Glomerular visceral epithelial cell (primary cell): ENCODE results near the gene CDKAL1.
A peak's percentile ranks its signal among the peaks of the same experiment; 100 is the strongest.

ENCODE experiments used
- DNase-seq: peaks from one replicate; pipeline ENCODE4 v3.0.0-alpha.2; 2016; ENCODE audit errors: extremely low spot score

Gene CDKAL1

GRCh38 chr6:20955131-20955530, 420.9 kb downstream of the CDKAL1 start:
- no peak for DNase-seq

- no peak for DNase-seq
Observed at GRCh38 chr6:20955751-20956150, 421.5 kb downstream of the CDKAL1 start.

- DNase-seq, result no peak
Observed at GRCh38 chr6:20960067-20960466, 425.8 kb downstream of the CDKAL1 start.

- no peak for DNase-seq
Observed at GRCh38 chr6:20965276-20965675, 431.0 kb downstream of the CDKAL1 start.

GRCh38 chr6:20965915-20966314, 431.7 kb downstream of the CDKAL1 start:
- DNase-seq, result no peak

- no peak for DNase-seq
Observed at GRCh38 chr6:20969551-20969950, 435.3 kb downstream of the CDKAL1 start.

GRCh38 chr6:20976391-20976918, 442.2 kb downstream of the CDKAL1 start:
- DNase-seq, result no peak

GRCh38 chr6:20978151-20978614, 443.9 kb downstream of the CDKAL1 start:
- no peak for DNase-seq

- DNase-seq, result no peak
Observed at GRCh38 chr6:20979076-20979475, 444.8 kb downstream of the CDKAL1 start.

- no peak for DNase-seq
Observed at GRCh38 chr6:20983961-20984360, 449.7 kb downstream of the CDKAL1 start.

- no peak for DNase-seq
Observed at GRCh38 chr6:20985821-20986220, 451.6 kb downstream of the CDKAL1 start.

GRCh38 chr6:20991910-20992309, 457.7 kb downstream of the CDKAL1 start:
- DNase-seq, result no peak

GRCh38 chr6:20996099-20996498, 461.8 kb downstream of the CDKAL1 start:
- no peak for DNase-seq

- no peak for DNase-seq
Observed at GRCh38 chr6:20997143-20997769, 463.0 kb downstream of the CDKAL1 start.

- no peak for DNase-seq
Observed at GRCh38 chr6:20997770-20998147, 463.5 kb downstream of the CDKAL1 start.

- DNase-seq, result no peak
Observed at GRCh38 chr6:20998748-20999448, 464.6 kb downstream of the CDKAL1 start.

- DNase-seq, result no peak
Observed at GRCh38 chr6:21000331-21000801, 466.1 kb downstream of the CDKAL1 start.

- no peak for DNase-seq
Observed at GRCh38 chr6:21001736-21002135, 467.5 kb downstream of the CDKAL1 start.

- DNase-seq, result peak; percentile 14
Observed at GRCh38 chr6:21003780-21004541, 469.7 kb downstream of the CDKAL1 start.

GRCh38 chr6:21005816-21006570, 471.7 kb downstream of the CDKAL1 start:
- peak; percentile 88 for DNase-seq

GRCh38 chr6:21019614-21020013, 485.4 kb downstream of the CDKAL1 start:
- no peak for DNase-seq
